ENCODE measurements around the gene RBP7. TPM values are rescaled to one million over a fixed set of nuclear protein-coding genes. Genes with fewer than 3 reads are reported as not detected.

The RBP7 gene
- total and polyA plus RNA-seq, 2 donors (not counting 3 experiments of a cell fraction or from before 2014, with no cell fraction given): not detected

- H3K27me3 ChIP-seq (ENCODE audit: control insufficient read depth in 2 of 2, insufficient read depth in 2 of 2, low read length in 2 of 2): no peaks in the 10 kb centered on the region
- no peak overlapping the region for H3K27ac ChIP-seq (ENCODE audit: insufficient read depth, low read depth, low read length)
- H3K9me1 ChIP-seq (replicated peaks; ENCODE audit: control insufficient read depth, extremely low read depth, insufficient read depth, low read length): no peaks in the 10 kb centered on the region
- CTCF ChIA-PET: no interaction called here
- intact Hi-C loops (cut with micrococcal nuclease): loop anchor here (5.0 kb wide), 2 partner anchors 181 to 306 kb away; partner anchors contain the start of gene KIF1B
- H3K9ac ChIP-seq (replicated peaks; ENCODE audit: extremely low read depth, insufficient read depth, low read length): no peak overlapping the region
- no peaks in the 10 kb centered on the region for H3K36me3 ChIP-seq (ENCODE audit: control insufficient read depth in 2 of 2, extremely low read depth in 1 of 2, insufficient read depth in 2 of 2, low read length in 2 of 2)
- dilution Hi-C loops (cut with MboI; ENCODE audit: extremely low pct_ligation_motif_present, low sequenced_read_pairs): no loop called here
- H3K9me3 ChIP-seq (replicated peaks; ENCODE audit: control insufficient read depth, insufficient read depth, low read length): no peaks in the 10 kb centered on the region
- FAIRE-seq (no peak), DNase-seq (ENCODE audit: low read depth, low spot score) (no peak)
- no TSS peak for BruUV-seq (replicated peaks)
- POLR2A ChIA-PET: no interaction called here
- H3K79me2 ChIP-seq (ENCODE audit: control insufficient read depth, insufficient read depth, low read length): peaks cover 20% of the 10 kb centered on the region
- H3K4me2 ChIP-seq (ENCODE audit: insufficient read depth, low read length): no peak overlapping the region
- peaks cover 14% of the 10 kb centered on the region for H3K4me1 ChIP-seq (ENCODE audit: control insufficient read depth, extremely low read depth, insufficient read depth, low read length)
- no peak overlapping the region for H3K4me3 ChIP-seq (replicated peaks in 1 of 3; ENCODE audit: insufficient read depth in 1 of 3, low read depth in 1 of 3, low read length in 3 of 3)
- no peaks in the 10 kb centered on the region for H4K20me1 ChIP-seq (replicated peaks; ENCODE audit: control insufficient read depth, extremely low read depth, insufficient read depth, low read length)
- no peak overlapping the region for H2AFZ ChIP-seq (ENCODE audit: low read depth, low read length)
- no peak for TF ChIP-seq POLR2AphosphoS5 (IDR thresholded peaks at IDR 0.05; ENCODE audit: insufficient read depth, low read depth, low read length)
Observed at GRCh38 chr1:10031461-10031860, 34.4 kb downstream of the RBP7 start.

- H4K20me1 ChIP-seq (replicated peaks; ENCODE audit: control insufficient read depth, extremely low read depth, insufficient read depth, low read length): no peaks in the 10 kb centered on the region
- BruUV-seq (replicated peaks): TSS peak; percentile 53
- DNase-seq (ENCODE audit: low read depth, low spot score) (peak; percentile 99), FAIRE-seq (peak; percentile 88)
- CTCF ChIA-PET: interaction anchor here (0.7 to 3.4 kb wide), 7 partner anchors 14 to 307 kb away, joined by 3 to 36 read pairs (median 3); partner anchors contain the start of genes LZIC and NMNAT1
- no peaks in the 10 kb centered on the region for H3K9me3 ChIP-seq (replicated peaks; ENCODE audit: control insufficient read depth, insufficient read depth, low read length)
- TF ChIP-seq POLR2AphosphoS5 (IDR thresholded peaks at IDR 0.05; ENCODE audit: insufficient read depth, low read depth, low read length) (peak; percentile 52), CTCF (IDR thresholded peaks at IDR 0.05; ENCODE audit: extremely low read depth in 1 of 2, insufficient read depth in 1 of 2, low read depth in 1 of 2, low read length in 2 of 2) (peak; percentile 93 to 95), POLR2A (IDR thresholded peaks at IDR 0.05; ENCODE audit: low read depth, low read length) (peak; percentile 34), MYC (IDR thresholded peaks at IDR 0.05; ENCODE audit: low read depth, low read length) (no peak), JUN (IDR thresholded peaks at IDR 0.05; ENCODE audit: borderline replicate concordance, insufficient read depth, insufficient read length, low read depth) (no peak), MAX (IDR thresholded peaks at IDR 0.05; ENCODE audit: insufficient read depth, insufficient read length) (peak; percentile 72), FOS (IDR thresholded peaks at IDR 0.05; ENCODE audit: borderline replicate concordance, insufficient read depth, low read length) (no peak), EZH2 (IDR thresholded peaks at IDR 0.05; ENCODE audit: borderline replicate concordance, low read depth, low read length, severe bottlenecking) (no peak), GATA2 (IDR thresholded peaks at IDR 0.05; ENCODE audit: insufficient read depth, insufficient read length, low read depth, low read length) (no peak)
- peak within 1 kb of the TSS; percentile 74 for H3K27ac ChIP-seq (ENCODE audit: insufficient read depth, low read depth, low read length)
- peaks cover 14% of the 10 kb centered on the region for H3K4me1 ChIP-seq (ENCODE audit: control insufficient read depth, extremely low read depth, insufficient read depth, low read length)
- H3K36me3 ChIP-seq (ENCODE audit: control insufficient read depth in 2 of 2, extremely low read depth in 1 of 2, insufficient read depth in 2 of 2, low read length in 2 of 2): no peaks in the 10 kb centered on the region
- dilution Hi-C loops (cut with MboI; ENCODE audit: extremely low pct_ligation_motif_present, low sequenced_read_pairs): no loop called here
- H2AFZ ChIP-seq (ENCODE audit: low read depth, low read length): peak within 1 kb of the TSS; percentile 97
- peak within 1 kb of the TSS; percentile 92 for H3K9ac ChIP-seq (replicated peaks; ENCODE audit: extremely low read depth, insufficient read depth, low read length)
- peaks cover 26% of the 10 kb centered on the region for H3K79me2 ChIP-seq (ENCODE audit: control insufficient read depth, insufficient read depth, low read length)
- H3K9me1 ChIP-seq (replicated peaks; ENCODE audit: control insufficient read depth, extremely low read depth, insufficient read depth, low read length): no peaks in the 10 kb centered on the region
- H3K27me3 ChIP-seq (ENCODE audit: control insufficient read depth in 2 of 2, insufficient read depth in 2 of 2, low read length in 2 of 2): no peaks in the 10 kb centered on the region
- POLR2A ChIA-PET: interaction anchor here (0.6 to 1.0 kb wide), 2 partner anchors 77 to 89 kb away, joined by 3 read pairs; partner anchors contain the start of genes LZIC and NMNAT1
- intact Hi-C loops (cut with micrococcal nuclease): loop anchor here (1.0 to 5.0 kb wide), 12 partner anchors 14 to 396 kb away; partner anchors contain the start of genes CTNNBIP1, KIF1B, LZIC and NMNAT1
- H3K4me3 ChIP-seq (replicated peaks in 1 of 3; ENCODE audit: insufficient read depth in 1 of 3, low read depth in 1 of 3, low read length in 3 of 3): peak within 1 kb of the TSS; percentile 55 to 85 (median 72)
- peak within 1 kb of the TSS; percentile 96 for H3K4me2 ChIP-seq (ENCODE audit: insufficient read depth, low read length)
Observed at GRCh38 chr1:10032590-10033358, 35.7 kb downstream of the RBP7 start, which contains the start of gene UBE4B. Gene UBE4B (plus strand): TSS chr1:10032958. CDS start chr1:10033671, 713 bp downstream.

All from endothelial cell of umbilical vein (primary cell).